ENCODE measurements around the gene CCDC54.

Gene CCDC54

DNA sequence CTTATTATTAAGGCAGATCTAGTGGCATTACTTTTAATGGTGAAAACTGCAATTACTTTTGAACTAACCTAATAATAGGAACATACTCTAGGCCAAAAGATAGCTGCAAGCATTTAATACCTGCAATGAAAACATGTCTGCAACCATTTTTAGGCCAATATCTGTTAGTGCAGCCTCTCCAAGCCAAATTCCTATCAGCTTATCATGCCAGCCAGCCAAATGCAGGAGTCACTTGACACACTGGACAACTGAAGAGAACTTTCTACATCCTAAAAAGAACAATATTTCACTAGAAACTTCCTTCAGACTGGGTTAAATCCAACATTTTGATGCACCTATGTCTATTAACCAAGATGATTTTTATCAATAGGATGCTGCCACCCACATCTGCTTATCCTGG, 33.8 kb downstream of the CCDC54 start:
- Histone ChIP-seq H3K4me3 (ENCODE audit: low read length) (no peak overlapping the region), H3K36me3 (ENCODE audit: control insufficient read depth, insufficient read depth, low read length) (no peaks in the 10 kb centered on the region), H3K4me1 (ENCODE audit: control insufficient read depth, insufficient read depth, low read length) (no peaks in the 10 kb centered on the region), H3K9me3 (ENCODE audit: control insufficient read depth, insufficient read depth, low read length) (no peaks in the 10 kb centered on the region), H3K27me3 (ENCODE audit: control insufficient read depth, insufficient read depth, low read length) (no peaks in the 10 kb centered on the region), H3K27ac (ENCODE audit: low read length) (no peak overlapping the region)
- no peak for DNase-seq (ENCODE audit: low read depth, low spot score)

DNA sequence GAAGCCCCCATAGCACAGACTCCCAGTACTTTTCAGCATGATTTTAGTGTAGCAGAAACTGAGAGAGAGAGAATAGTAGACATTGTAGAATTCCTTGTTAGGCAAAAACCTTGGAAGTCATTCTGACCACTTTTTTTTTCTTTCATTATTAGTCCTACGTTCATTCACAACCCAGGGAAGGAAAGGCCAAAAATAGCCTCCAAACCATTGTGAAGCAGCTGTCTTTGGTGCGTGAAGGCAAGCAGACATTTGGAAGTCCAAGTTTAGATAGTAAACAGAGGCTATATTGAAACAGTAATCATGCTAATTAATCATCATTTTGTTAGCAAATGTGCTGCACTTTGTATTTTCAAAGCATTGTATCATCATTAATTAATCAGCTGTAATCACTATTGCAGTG, 34.5 kb downstream of the CCDC54 start:
- H3K27me3 ChIP-seq (ENCODE audit: control insufficient read depth, insufficient read depth, low read length), result no peaks in the 10 kb centered on the region
- no peak overlapping the region for H3K27ac ChIP-seq (ENCODE audit: low read length)
- H3K4me1 ChIP-seq (ENCODE audit: control insufficient read depth, insufficient read depth, low read length), result no peaks in the 10 kb centered on the region
- no peaks in the 10 kb centered on the region for H3K9me3 ChIP-seq (ENCODE audit: control insufficient read depth, insufficient read depth, low read length)
- no peaks in the 10 kb centered on the region for H3K36me3 ChIP-seq (ENCODE audit: control insufficient read depth, insufficient read depth, low read length)
- H3K4me3 ChIP-seq (ENCODE audit: low read length), result no peak overlapping the region
- no CpG with 5 or more reads among the region's 2 CpGs for WGBS (ENCODE audit: insufficient coverage, insufficient read length)
- no peak for DNase-seq (ENCODE audit: low read depth, low spot score)

DNA sequence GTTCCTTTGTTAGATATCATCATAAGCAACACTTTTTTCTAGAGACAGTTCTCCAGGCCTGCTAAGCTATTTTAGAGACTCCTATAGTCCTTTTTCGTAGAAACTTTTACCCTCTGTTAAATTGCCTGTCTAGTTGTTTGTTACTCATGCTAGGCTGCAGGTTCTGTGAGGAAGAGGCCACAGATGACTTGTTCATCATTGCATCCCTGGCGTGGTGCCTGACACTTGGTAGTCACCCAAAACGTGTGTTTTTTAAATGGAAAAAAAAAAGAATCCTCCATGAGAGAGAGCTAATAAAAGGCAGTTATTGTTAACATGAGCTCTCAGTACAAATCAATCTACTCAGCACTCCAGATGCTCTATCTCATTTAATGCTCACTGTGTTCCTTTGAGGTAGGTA, 35.1 kb downstream of the CCDC54 start:
- H3K9me3 ChIP-seq (ENCODE audit: control insufficient read depth, insufficient read depth, low read length), result no peaks in the 10 kb centered on the region
- H3K27me3 ChIP-seq (ENCODE audit: control insufficient read depth, insufficient read depth, low read length), result no peaks in the 10 kb centered on the region
- no peak overlapping the region for H3K4me3 ChIP-seq (ENCODE audit: low read length)
- no peaks in the 10 kb centered on the region for H3K36me3 ChIP-seq (ENCODE audit: control insufficient read depth, insufficient read depth, low read length)
- no peak for DNase-seq (ENCODE audit: low read depth, low spot score)
- H3K4me1 ChIP-seq (ENCODE audit: control insufficient read depth, insufficient read depth, low read length), result no peaks in the 10 kb centered on the region
- H3K27ac ChIP-seq (ENCODE audit: low read length), result no peak overlapping the region
- no CpG with 5 or more reads among the region's 3 CpGs for WGBS (ENCODE audit: insufficient coverage, insufficient read length)

DNA sequence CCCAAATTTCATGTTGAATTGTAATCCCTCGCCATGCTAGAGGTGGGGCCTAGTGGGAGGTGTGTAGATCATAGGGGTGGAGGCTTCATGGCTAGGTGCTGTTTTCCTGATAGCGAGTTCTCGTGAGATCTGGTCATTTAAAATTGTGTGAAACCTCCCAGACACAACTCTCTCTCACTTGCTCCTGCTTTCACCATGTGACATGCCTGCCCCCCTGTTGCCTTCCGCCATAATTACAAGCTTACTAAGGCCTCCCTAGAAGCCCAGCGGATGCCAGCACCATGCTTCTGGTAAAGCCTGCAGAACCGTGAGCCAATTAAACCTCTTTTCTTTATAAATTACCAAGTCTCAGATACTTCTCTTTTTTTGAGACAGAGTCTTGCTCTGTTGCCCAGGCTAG, 36.0 kb downstream of the CCDC54 start:
- Histone ChIP-seq H3K9me3 (ENCODE audit: control insufficient read depth, insufficient read depth, low read length) (no peaks in the 10 kb centered on the region), H3K36me3 (ENCODE audit: control insufficient read depth, insufficient read depth, low read length) (no peaks in the 10 kb centered on the region), H3K27me3 (ENCODE audit: control insufficient read depth, insufficient read depth, low read length) (no peaks in the 10 kb centered on the region), H3K4me3 (ENCODE audit: low read length) (no peak overlapping the region), H3K4me1 (ENCODE audit: control insufficient read depth, insufficient read depth, low read length) (no peaks in the 10 kb centered on the region), H3K27ac (ENCODE audit: low read length) (no peak overlapping the region)
- no peak for DNase-seq (ENCODE audit: low read depth, low spot score)
- WGBS (ENCODE audit: insufficient coverage, insufficient read length), result no CpG with 5 or more reads among the region's 6 CpGs

DNA sequence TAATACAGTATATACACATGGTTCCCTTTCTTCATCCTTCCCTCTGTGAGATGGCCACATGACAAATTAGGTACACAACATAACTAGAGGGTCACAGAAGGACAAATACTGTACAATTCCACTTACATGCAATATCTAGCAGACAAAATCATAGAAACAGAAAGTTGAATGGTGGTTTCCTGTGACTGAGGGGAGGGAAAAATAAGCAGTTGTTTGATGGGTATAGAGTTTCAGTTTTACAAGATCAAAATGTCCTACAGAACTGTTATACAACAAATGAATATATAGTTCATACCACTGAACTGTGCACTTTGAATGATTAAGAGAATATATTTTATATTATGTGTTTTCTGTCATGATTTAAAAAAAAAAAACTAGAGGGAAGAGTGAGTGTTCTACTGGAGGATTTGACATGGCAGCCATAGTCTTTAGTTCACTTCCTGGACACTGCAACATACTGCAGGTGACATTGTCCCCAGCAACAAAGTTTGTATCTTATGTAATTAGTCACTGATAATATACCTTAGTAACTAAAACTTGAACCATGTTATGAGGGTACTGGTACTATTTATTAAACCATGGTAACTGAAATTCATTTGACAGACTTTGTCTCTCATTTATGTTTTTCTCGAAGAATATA, 37.2 kb downstream of the CCDC54 start:
- WGBS (ENCODE audit: insufficient coverage, insufficient read length), result no CpG with 5 or more reads among the region's 1 CpG
- Histone ChIP-seq H3K36me3 (ENCODE audit: control insufficient read depth, insufficient read depth, low read length) (no peaks in the 10 kb centered on the region), H3K4me3 (ENCODE audit: low read length) (no peak overlapping the region), H3K4me1 (ENCODE audit: control insufficient read depth, insufficient read depth, low read length) (no peaks in the 10 kb centered on the region), H3K9me3 (ENCODE audit: control insufficient read depth, insufficient read depth, low read length) (no peaks in the 10 kb centered on the region), H3K27me3 (ENCODE audit: control insufficient read depth, insufficient read depth, low read length) (no peaks in the 10 kb centered on the region), H3K27ac (ENCODE audit: low read length) (no peak overlapping the region)
- DNase-seq (ENCODE audit: low read depth, low spot score), result no peak

DNA sequence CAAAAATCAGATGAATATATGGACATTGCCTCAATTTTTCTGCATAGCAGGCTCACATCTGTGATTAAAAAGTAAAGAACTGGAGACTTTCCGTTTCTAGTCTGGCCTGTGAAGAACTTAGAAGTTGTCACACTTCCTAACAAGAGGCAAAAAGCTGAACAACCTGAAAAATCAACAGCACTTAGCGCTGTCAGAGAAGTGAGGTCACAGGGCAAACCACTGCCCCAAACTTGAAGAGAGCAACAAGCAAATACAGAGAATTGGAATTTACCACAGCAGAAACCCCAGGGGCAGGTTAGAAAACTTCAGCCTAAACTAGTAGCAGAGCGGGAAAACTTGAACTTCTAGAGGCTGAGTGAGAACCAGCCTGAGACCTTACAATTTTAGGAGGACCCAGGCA, 38.9 kb downstream of the CCDC54 start:
- no CpG with 5 or more reads among the region's 3 CpGs for WGBS (ENCODE audit: insufficient coverage, insufficient read length)
- Histone ChIP-seq H3K4me1 (ENCODE audit: control insufficient read depth, insufficient read depth, low read length) (no peaks in the 10 kb centered on the region), H3K36me3 (ENCODE audit: control insufficient read depth, insufficient read depth, low read length) (no peaks in the 10 kb centered on the region), H3K9me3 (ENCODE audit: control insufficient read depth, insufficient read depth, low read length) (no peaks in the 10 kb centered on the region), H3K27ac (ENCODE audit: low read length) (no peak overlapping the region), H3K27me3 (ENCODE audit: control insufficient read depth, insufficient read depth, low read length) (no peaks in the 10 kb centered on the region), H3K4me3 (ENCODE audit: low read length) (no peak overlapping the region)
- no peak for DNase-seq (ENCODE audit: low read depth, low spot score)

DNA sequence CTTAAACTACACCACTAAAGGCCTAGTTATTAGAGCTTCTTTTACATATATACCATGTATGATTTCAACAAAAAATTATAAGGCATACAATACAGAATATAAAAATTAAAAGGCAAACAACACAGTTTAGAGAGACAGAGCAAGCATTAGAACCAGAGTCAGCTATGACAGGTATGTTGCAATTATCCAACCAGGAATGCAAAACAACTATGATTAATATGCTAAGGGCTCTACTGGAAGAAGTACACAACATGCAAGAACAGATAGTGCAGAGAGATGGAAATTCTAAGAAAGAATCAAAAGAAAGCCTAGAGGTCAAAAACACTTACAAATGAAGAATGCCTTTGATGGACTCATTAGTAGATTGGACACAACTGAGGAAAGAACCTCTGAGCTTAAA, 39.6 kb downstream of the CCDC54 start:
- no peaks in the 10 kb centered on the region for H3K9me3 ChIP-seq (ENCODE audit: control insufficient read depth, insufficient read depth, low read length)
- no peak overlapping the region for H3K4me3 ChIP-seq (ENCODE audit: low read length)
- H3K27me3 ChIP-seq (ENCODE audit: control insufficient read depth, insufficient read depth, low read length), result no peaks in the 10 kb centered on the region
- H3K4me1 ChIP-seq (ENCODE audit: control insufficient read depth, insufficient read depth, low read length), result no peaks in the 10 kb centered on the region
- H3K36me3 ChIP-seq (ENCODE audit: control insufficient read depth, insufficient read depth, low read length), result no peaks in the 10 kb centered on the region
- H3K27ac ChIP-seq (ENCODE audit: low read length), result no peak overlapping the region
- DNase-seq (ENCODE audit: low read depth, low spot score), result no peak

DNA sequence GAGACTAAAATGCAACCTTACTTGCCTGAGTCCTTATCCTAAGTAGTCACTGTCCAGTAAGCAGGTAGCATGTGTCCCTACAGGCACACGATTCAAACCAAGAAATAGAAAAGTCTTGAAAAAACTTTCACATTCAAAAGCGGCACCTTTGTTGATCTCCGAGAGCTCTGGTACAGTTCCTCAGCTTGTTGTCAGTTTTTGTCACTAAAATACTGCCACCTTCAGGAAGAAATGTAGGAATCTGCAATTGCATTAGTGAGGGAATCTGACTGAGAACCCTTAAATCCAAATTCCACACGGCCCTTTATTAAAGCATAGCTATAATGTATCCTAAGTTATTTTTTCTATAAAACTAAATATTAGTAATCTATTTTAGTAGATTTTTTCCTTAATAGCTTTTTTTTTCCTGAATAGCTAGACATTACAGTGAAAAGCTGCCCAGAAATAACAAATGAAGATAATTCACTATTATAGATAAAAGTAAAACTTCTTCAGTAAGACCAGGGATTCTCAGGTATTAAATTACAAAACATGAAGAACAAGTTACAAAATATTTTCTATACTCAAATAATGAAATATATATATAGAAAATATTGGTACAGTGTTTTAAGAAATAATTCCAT, 44.0 kb downstream of the CCDC54 start:
- Histone ChIP-seq H3K9me3 (ENCODE audit: control insufficient read depth, insufficient read depth, low read length) (no peaks in the 10 kb centered on the region), H3K4me3 (ENCODE audit: low read length) (no peak overlapping the region), H3K27me3 (ENCODE audit: control insufficient read depth, insufficient read depth, low read length) (no peaks in the 10 kb centered on the region), H3K27ac (ENCODE audit: low read length) (no peak overlapping the region), H3K36me3 (ENCODE audit: control insufficient read depth, insufficient read depth, low read length) (no peaks in the 10 kb centered on the region), H3K4me1 (ENCODE audit: control insufficient read depth, insufficient read depth, low read length) (no peaks in the 10 kb centered on the region)
- no peak for DNase-seq (ENCODE audit: low read depth, low spot score)
- WGBS (ENCODE audit: insufficient coverage, insufficient read length), result no CpG with 5 or more reads among the region's 4 CpGs

DNA sequence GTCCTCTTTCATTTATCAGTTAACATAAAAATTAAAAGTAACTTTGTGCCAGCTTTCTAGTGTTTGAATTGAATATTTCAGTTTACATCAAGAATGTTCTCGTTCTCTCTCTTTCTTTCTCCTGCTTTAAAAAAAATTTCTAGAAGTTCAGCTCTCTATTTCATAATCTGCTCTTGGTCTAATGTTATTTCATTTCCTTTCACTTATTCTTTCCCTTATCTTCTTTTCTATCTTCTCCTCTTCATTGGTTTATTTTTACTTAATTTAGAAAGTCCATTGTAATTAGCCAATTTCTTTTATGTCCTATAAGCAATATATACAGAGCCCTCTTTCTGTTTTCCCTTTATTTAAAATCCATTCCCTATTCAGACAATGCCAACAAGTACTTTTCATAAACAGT, 44.6 kb downstream of the CCDC54 start:
- WGBS (ENCODE audit: insufficient coverage, insufficient read length), result no CpG with 5 or more reads among the region's 1 CpG
- Histone ChIP-seq H3K27ac (ENCODE audit: low read length) (no peak overlapping the region), H3K27me3 (ENCODE audit: control insufficient read depth, insufficient read depth, low read length) (no peaks in the 10 kb centered on the region), H3K4me3 (ENCODE audit: low read length) (no peak overlapping the region), H3K36me3 (ENCODE audit: control insufficient read depth, insufficient read depth, low read length) (no peaks in the 10 kb centered on the region), H3K9me3 (ENCODE audit: control insufficient read depth, insufficient read depth, low read length) (no peaks in the 10 kb centered on the region), H3K4me1 (ENCODE audit: control insufficient read depth, insufficient read depth, low read length) (no peaks in the 10 kb centered on the region)
- DNase-seq (ENCODE audit: low read depth, low spot score), result no peak

DNA sequence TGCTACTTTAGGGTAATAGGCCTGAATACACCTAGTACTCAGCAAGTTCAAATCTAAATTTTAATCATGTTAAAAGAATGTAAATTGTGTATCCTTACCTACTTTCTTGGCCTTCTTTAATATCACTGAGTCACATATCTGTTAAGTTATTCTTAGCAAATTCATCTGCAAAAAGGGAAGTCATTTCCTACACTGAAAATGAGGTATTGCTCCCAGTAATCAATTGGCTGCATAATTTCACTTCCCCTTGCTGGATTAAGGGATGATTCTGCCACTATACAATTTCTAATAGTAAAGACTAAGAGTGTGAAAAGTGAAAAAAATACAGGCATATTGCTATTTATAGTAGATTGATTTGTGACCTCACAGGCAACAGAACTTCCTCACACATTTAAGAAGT, 47.8 kb downstream of the CCDC54 start:
- Histone ChIP-seq H3K4me1 (ENCODE audit: control insufficient read depth, insufficient read depth, low read length) (no peaks in the 10 kb centered on the region), H3K4me3 (ENCODE audit: low read length) (no peak overlapping the region), H3K36me3 (ENCODE audit: control insufficient read depth, insufficient read depth, low read length) (no peaks in the 10 kb centered on the region), H3K27ac (ENCODE audit: low read length) (no peak overlapping the region), H3K27me3 (ENCODE audit: control insufficient read depth, insufficient read depth, low read length) (peaks cover under 1% of the 10 kb centered on the region; the same call in 1 of the 2 replicates), H3K9me3 (ENCODE audit: control insufficient read depth, insufficient read depth, low read length) (no peaks in the 10 kb centered on the region)
- no peak for DNase-seq (ENCODE audit: low read depth, low spot score)

DNA sequence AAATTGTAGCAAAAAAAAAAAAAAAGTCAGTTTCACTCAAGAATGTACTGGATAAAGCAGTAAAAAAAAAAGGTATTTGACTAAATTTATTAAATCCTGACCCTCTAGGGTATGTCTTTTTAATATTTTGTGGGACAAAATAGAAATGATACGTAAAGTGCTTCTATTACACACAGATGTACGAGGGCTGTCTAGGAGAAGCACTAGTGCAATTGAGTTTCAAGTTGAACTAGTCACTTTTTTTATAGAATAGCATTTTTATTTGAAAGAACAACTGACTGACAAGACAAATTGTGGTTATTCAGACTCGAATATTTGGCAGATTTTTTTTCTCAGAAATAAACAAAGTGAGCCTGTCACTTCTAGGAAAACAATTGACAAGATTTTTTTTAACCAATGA, 49.0 kb downstream of the CCDC54 start:
- H3K36me3 ChIP-seq (ENCODE audit: control insufficient read depth, insufficient read depth, low read length), result no peaks in the 10 kb centered on the region
- no peak for DNase-seq (ENCODE audit: low read depth, low spot score)
- WGBS (ENCODE audit: insufficient coverage, insufficient read length), result no CpG with 5 or more reads among the region's 3 CpGs
- peaks cover 9% of the 10 kb centered on the region; the same call in 1 of the 2 replicates for H3K27me3 ChIP-seq (ENCODE audit: control insufficient read depth, insufficient read depth, low read length)
- no peak overlapping the region for H3K27ac ChIP-seq (ENCODE audit: low read length)
- no peaks in the 10 kb centered on the region for H3K4me1 ChIP-seq (ENCODE audit: control insufficient read depth, insufficient read depth, low read length)
- no peaks in the 10 kb centered on the region for H3K9me3 ChIP-seq (ENCODE audit: control insufficient read depth, insufficient read depth, low read length)
- H3K4me3 ChIP-seq (ENCODE audit: low read length), result no peak overlapping the region

Data from iPS DF 6.9 (cell line).